ENCODE measurements around the gene POLA1. TPM values are rescaled to one million over a fixed set of nuclear protein-coding genes. Genes with fewer than 3 reads are reported as not detected.

Gene POLA1
- 18.2 and 22.9 TPM in 2 replicates for total RNA-seq
- polyA plus RNA-seq: 11.1 and 19.4 TPM in 2 replicates

DNA sequence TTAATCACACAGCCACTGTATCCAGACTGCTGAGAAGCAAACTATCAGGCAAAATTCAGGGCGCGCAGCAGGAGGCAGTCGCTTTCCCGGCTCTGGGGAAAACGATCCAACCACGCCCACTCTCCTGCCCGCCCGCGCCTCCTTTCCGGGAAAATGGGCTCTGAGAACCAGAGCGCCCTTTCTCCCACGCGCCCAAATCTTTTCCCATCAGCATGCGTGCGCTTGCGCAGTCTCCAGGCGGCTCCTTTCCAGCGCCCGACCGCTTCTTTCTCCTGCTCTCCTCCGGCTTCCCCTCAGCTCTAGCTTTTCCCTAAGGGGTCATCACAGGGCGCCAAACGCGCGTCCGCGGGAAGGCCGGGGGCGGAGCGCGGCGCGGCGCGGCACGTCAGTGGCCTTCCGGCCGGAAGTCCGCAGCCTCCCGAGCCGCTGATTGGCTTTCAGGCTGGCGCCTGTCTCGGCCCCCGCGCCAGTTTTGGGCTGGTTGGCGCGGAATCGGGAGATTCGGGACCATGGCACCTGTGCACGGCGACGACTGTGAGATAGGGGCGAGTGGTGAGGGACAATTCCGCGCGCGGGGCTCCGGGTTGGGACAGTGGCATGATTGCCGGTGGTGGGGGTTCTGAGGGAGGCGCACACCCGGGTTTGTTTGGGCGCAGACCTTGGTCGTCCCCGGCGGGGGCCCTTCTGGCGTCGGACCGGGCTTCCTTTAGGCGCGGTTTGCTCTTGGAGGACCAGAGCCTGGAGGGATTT lies at the start of gene POLA1:
TSS of gene POLA1 (plus strand) at position 466 of the 750 bp plus-strand sequence. CDS start at position 510, 44 bp downstream.
- peaks cover 4% of the 10 kb centered on the region for H3K36me3 ChIP-seq
- H3K27me3 ChIP-seq: no peaks in the 10 kb centered on the region
- TF ChIP-seq, protein P1, sequence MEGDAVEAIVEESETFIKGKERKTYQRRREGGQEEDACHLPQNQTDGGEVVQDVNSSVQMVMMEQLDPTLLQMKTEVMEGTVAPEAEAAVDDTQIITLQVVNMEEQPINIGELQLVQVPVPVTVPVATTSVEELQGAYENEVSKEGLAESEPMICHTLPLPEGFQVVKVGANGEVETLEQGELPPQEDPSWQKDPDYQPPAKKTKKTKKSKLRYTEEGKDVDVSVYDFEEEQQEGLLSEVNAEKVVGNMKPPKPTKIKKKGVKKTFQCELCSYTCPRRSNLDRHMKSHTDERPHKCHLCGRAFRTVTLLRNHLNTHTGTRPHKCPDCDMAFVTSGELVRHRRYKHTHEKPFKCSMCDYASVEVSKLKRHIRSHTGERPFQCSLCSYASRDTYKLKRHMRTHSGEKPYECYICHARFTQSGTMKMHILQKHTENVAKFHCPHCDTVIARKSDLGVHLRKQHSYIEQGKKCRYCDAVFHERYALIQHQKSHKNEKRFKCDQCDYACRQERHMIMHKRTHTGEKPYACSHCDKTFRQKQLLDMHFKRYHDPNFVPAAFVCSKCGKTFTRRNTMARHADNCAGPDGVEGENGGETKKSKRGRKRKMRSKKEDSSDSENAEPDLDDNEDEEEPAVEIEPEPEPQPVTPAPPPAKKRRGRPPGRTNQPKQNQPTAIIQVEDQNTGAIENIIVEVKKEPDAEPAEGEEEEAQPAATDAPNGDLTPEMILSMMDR (IDR thresholded peaks at IDR 0.05; ENCODE audit: low read depth, low read length): peak; percentile 41
- peak; percentile 98 to 99 for DNase-seq (ENCODE audit: low read depth in 1 of 2, low spot score in 1 of 2)
- peak within 1 kb of the TSS; percentile 87 for H3K27ac ChIP-seq
- H3K4me1 ChIP-seq (ENCODE audit: low read depth): peaks cover 10% of the 10 kb centered on the region
- peak within 1 kb of the TSS; percentile 89 for H3K4me3 ChIP-seq
- H3K9me3 ChIP-seq (ENCODE audit: low read depth): no peaks in the 10 kb centered on the region

DNA sequence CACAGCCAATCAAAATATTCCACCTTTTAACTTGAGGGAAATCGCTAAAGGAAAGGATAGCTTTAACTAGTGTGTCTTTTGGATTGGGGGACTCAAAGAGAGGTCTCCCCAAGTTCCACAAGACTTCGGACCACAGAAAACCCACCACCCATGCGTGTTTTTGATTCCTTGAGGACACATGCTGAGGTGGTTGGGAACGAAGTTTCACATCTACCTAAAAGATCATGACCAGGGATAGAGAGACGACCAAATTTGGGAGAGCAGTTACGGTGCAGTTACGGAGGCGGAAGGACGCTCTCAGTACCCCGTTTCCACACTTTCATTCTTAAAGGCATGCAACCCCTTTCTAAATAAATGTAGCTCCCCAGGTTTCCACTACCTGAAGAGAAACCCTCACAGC lies 47.7 kb upstream of the POLA1 start:
- DNase-seq (ENCODE audit: low read depth in 1 of 2, low spot score in 1 of 2): peak in 1 of 2 donors; percentile 8
- H3K36me3 ChIP-seq: peaks cover 5% of the 10 kb centered on the region
- peak overlapping the region; percentile 68 for H3K27ac ChIP-seq
- no peaks in the 10 kb centered on the region for H3K27me3 ChIP-seq
- no peaks in the 10 kb centered on the region for H3K9me3 ChIP-seq (ENCODE audit: low read depth)
- peaks cover 9% of the 10 kb centered on the region for H3K4me1 ChIP-seq (ENCODE audit: low read depth)
- H3K4me3 ChIP-seq: peak overlapping the region; percentile 43
- TF ChIP-seq, protein P1 (IDR thresholded peaks at IDR 0.05; ENCODE audit: low read depth, low read length): no peak

- Histone ChIP-seq H3K4me3 (peak overlapping the region; percentile 43), H3K4me1 (ENCODE audit: low read depth) (peaks cover 9% of the 10 kb centered on the region), H3K9me3 (ENCODE audit: low read depth) (no peaks in the 10 kb centered on the region), H3K27ac (peak overlapping the region; percentile 68), H3K27me3 (no peaks in the 10 kb centered on the region), H3K36me3 (peaks cover 5% of the 10 kb centered on the region)
- peak; percentile 30 to 66 for DNase-seq (ENCODE audit: low read depth in 1 of 2, low spot score in 1 of 2)
- TF ChIP-seq, protein P1 (IDR thresholded peaks at IDR 0.05; ENCODE audit: low read depth, low read length): no peak
Measured at GRCh38 chrX:24646745-24647182, 47.0 kb upstream of the POLA1 start.

- peaks cover 5% of the 10 kb centered on the region for H3K36me3 ChIP-seq
- H3K4me3 ChIP-seq: peak within 1 kb of the TSS; percentile 43
- DNase-seq (ENCODE audit: low read depth in 1 of 2, low spot score in 1 of 2): peak; percentile 71 to 96
- H3K9me3 ChIP-seq (ENCODE audit: low read depth): no peaks in the 10 kb centered on the region
- H3K4me1 ChIP-seq (ENCODE audit: low read depth): peaks cover 9% of the 10 kb centered on the region
- H3K27me3 ChIP-seq: no peaks in the 10 kb centered on the region
- TF ChIP-seq, protein P1 (IDR thresholded peaks at IDR 0.05; ENCODE audit: low read depth, low read length): no peak
- peak within 1 kb of the TSS; percentile 80 for H3K27ac ChIP-seq
Measured at GRCh38 chrX:24647257-24648058, 46.3 kb upstream of the POLA1 start, which contains the start of gene PCYT1B. Gene PCYT1B, minus strand, starts transcription at chrX:24647347. Its CDS starts 242 bp downstream, at chrX:24647105.

DNA sequence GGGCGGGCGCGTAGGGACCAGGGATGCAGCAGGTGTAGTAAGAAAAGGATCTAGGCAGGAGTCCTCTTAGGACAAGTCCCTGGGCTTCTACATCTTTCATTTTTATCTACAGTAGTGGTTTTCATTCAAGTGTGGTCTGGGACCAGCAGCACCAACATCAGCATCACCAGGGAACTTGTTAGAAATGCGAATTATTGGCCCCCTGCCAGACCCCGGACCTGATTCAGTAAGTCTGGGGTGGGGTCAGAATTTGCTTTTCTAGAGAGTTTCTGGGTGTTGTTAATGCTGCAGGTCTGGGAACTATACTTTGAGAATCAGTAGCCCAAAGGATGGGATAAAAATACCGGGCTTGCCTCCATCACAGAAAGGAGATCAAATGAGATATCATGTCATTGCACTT lies 45.2 kb upstream of the POLA1 start:
- no peaks in the 10 kb centered on the region for H3K36me3 ChIP-seq
- TF ChIP-seq, protein P1 (IDR thresholded peaks at IDR 0.05; ENCODE audit: low read depth, low read length): no peak
- no peak overlapping the region for H3K4me3 ChIP-seq
- H3K27ac ChIP-seq: no peak overlapping the region
- H3K27me3 ChIP-seq: no peaks in the 10 kb centered on the region
- DNase-seq (ENCODE audit: low read depth in 1 of 2, low spot score in 1 of 2): no peak
- no peaks in the 10 kb centered on the region for H3K9me3 ChIP-seq (ENCODE audit: low read depth)
- peaks cover 9% of the 10 kb centered on the region for H3K4me1 ChIP-seq (ENCODE audit: low read depth)

Data from cardiac muscle cell (in vitro differentiated cells and primary cell).